ENCODE data around the gene TMEM209.
"Not testable (repeated sequence)": the region's sequence is repeated elsewhere in the genome, so short reads cannot be mapped to it uniquely, and the experiment has no call there.

TMEM209 gene

GRCh38 chr7:130218806-130219620 lies 13.8 kb upstream of the TMEM209 start:
- DNase-seq (ENCODE audit: low read depth in 2 of 2): no peak

- no peak for DNase-seq (ENCODE audit: low read depth in 2 of 2)
Observed at GRCh38 chr7:130216750-130217149, 11.5 kb upstream of the TMEM209 start.

DNA sequence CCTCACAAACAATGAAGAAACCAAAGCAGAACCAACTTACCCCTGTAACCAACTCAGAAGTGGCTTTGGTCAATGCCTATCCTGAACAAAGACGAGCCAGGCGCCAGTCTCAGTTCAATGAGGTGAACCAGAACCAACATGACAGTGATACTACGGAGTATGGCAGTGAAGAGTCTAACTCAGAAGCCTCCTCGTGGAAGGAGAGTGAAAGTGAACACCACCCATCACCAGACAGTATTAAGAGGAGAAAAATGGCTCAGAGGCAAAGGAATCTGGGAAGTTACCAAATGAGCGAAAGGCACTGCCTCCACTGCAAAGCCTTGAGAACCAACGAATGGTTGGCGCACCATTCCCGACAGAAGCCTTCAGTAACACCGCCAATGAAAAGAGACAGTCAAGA lies 10.8 kb upstream of the TMEM209 start:
- DNase-seq (ENCODE audit: low read depth in 2 of 2): no peak

DNA sequence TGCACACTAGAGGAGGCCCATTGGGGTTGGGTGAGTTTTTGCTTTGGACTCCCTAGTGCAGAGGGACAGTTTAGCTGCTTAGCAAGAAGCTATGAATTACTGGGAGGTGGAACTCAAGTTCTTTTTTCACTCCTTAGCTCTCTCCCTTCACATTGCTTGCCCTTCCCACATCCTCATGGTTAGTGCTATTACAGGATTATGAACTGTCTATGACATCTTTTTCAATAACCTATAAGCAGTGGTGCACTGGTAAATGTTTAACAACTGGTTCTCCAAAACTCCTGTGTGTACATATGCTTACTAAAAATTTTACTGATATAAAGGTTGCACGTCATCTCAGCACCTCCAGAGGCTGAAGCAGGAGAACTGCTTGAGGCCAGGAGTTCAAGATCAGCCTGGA lies 8.6 kb upstream of the TMEM209 start:
- DNase-seq (ENCODE audit: low read depth in 2 of 2): no peak

DNA sequence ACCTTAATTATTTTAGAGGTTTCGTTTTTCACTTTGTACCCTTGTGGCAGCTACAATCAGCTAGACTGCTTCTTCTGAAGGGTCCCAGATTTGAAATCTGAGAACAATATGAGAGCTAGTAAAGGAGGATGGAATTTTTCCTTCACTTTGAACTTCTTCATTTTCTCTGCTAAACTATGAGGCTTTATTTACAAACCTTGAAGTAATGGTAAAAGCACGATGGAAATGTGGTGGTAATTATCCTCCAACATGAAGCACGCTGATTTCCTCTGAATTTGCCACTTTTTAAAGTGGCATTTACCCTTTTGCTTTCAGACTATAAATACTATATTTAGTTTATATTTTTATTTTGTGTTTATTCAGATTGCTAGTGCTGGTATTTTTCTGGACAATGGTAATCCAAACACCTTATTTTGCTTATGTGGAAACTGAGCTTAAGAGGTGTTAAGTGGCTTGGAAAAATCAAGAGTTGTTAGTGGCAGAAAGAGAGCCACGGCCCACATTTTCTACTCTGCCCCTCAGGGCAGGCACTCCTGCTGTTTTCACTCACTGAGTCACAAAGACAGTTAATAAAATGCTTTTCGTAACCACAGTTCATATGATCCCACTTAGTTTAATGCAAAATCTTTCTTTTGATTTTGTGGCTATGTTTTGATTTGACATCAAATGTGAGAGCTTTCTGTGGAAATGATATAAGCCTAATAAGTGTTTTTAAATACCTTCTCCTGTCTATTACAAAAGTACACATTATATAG lies 5.2 kb upstream of the TMEM209 start:
- DNase-seq (ENCODE audit: low read depth in 2 of 2): no peak

- no peak for DNase-seq (ENCODE audit: low read depth in 2 of 2)
Observed at GRCh38 chr7:130208516-130208915, 3.3 kb upstream of the TMEM209 start.

DNA sequence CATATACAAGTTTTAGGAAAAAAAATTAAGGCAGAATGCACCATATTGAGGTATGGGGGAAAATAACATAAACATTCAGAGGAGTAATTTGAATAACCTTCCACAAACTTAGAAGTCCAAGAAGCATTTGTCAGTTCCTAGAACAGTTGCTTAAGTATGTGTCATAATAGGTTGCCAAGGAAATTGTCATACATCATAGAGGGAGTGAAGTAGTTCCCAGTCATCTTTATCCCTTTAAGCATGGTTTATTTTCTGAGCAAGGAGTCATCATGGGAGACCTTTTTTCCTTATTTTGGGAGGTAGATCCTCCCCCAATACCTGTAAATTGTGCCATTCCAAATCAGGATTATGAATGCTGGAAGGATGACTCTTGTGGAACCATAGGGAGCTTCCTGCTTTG lies 2.4 kb upstream of the TMEM209 start, which contains the start of gene SSMEM1:
Gene SSMEM1, plus strand, starts transcription at position 219 of the 400 bp plus-strand sequence. Its CDS starts 51 bp downstream, at position 270.
- no peak for DNase-seq (ENCODE audit: low read depth in 2 of 2)

GRCh38 chr7:130207033-130207432 lies 1.8 kb upstream of the TMEM209 start:
- no peak for DNase-seq (ENCODE audit: low read depth in 2 of 2)

DNA sequence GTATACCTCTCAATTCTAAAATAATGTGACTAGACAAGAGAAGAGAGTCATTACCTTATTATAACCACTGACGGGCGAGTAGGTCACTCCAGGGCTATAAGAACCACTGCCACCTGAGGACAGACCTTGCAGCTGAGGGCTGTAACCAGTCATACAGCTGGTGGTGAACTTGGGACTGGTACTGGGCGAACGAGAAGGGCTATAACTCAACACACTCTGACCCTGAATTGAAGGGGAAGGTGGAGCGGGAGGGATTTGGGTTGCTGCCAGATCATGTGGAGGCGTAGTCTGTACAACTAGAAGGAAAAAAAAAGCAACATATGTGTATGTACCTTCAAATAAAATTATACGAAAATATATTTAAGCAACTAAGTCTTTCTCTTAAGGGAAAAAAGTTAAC lies 3.4 kb downstream of the TMEM209 start:
- no peak for DNase-seq (ENCODE audit: low read depth in 2 of 2)

DNA sequence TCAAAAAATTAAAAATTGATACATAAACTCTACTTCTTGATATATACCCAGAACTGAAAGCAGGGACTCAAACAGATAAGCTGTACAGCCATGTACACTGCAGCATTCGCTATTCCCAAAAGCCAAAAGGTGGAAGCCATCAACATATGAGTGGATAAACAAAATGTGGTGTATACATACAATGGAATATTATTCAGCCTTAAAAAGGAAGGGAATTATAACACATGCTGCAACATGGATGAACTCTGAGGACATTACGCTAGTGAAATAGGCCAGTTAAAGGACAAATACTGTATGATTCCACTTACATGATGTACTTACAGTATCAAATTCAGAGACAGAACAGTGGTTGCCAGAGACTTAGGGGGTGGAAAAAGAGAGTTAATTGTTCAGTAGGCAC lies 8.1 kb downstream of the TMEM209 start:
- DNase-seq (ENCODE audit: low read depth in 2 of 2): no peak

DNA sequence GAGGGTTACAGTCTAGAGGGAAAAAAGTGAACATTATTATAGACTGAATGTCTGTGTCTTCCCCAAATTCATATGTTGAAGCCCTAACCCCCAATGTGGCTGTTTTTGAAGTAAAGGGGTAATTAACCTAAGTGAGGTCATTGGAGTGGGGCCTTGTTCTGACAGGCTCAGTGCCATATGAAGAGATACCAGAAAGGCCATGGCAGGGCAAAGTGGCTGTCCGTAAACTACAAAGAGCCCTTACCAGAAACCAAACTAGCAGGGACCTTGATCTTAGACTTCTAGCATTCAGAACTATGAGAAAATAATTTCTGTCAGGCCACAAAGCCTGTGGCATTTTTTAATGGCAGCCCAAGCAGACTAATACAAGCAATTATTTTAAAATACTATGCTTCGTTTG lies 8.7 kb downstream of the TMEM209 start:
- DNase-seq (ENCODE audit: low read depth in 2 of 2): no peak

- no peak for DNase-seq (ENCODE audit: low read depth in 2 of 2)
Observed at GRCh38 chr7:130195396-130195795, 9.8 kb downstream of the TMEM209 start.

GRCh38 chr7:130191791-130192190 lies 13.4 kb downstream of the TMEM209 start:
- no peak for DNase-seq (ENCODE audit: low read depth in 2 of 2)

DNA sequence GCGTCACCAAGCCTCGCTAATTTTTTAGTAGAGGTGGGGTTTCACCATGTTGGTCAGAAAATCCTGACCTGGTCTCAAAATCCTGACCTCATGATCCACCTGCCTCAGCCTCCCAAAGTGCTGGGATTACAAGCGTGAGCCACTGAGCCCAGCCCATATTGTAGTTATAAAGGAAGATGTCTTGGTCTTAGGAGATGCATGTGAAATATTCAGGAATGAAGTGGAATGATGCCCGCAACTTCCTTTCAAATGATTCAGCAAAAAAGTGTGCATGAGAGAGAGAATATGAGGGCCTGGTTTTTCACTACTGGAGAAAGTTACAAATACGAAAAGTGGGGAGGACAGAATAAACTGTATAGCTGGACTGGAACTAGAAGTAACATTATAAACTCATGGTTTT lies 15.9 kb downstream of the TMEM209 start:
- DNase-seq (ENCODE audit: low read depth in 2 of 2): no peak

DNA sequence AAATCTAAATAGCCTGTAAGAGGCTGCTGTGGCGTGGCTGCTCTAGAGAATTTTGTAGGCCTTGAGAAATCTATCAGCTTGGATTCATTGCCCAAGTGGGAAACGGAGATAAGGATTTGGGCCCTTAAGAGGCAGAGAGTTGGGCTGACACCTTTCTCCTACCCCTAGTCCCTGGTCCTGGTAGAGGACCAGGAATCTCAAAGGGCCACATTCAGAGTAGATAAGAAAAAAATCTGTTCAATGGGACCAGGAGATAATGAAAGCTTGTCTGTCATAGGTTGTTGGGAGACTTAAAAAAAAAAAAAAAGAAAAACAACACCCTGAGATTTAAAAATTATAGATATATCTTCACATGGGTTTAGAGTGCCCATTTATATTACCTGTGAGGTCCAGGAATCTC lies 17.8 kb downstream of the TMEM209 start:
- no peak for DNase-seq (ENCODE audit: low read depth in 2 of 2)

DNA sequence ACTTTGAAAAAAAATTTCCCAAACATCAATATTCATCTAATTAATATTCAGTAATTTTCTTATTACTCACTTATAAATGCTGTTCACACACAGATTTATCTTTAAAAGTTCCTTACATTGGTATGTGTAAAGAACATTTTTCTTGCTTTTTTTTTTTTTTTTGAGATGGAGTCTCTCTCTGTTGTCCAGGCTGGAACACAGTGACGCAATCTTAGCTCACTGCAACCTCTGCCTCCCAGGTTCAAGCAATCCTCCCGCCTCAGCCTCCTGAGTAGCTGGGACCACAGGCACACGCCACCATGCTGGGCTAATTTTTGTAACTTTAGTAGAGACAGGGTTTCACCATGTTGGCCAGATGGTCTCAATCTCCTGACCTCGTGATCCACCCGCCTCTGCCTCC lies 20.9 kb downstream of the TMEM209 start:
- DNase-seq (ENCODE audit: low read depth in 2 of 2): not testable (repeated sequence)

DNA sequence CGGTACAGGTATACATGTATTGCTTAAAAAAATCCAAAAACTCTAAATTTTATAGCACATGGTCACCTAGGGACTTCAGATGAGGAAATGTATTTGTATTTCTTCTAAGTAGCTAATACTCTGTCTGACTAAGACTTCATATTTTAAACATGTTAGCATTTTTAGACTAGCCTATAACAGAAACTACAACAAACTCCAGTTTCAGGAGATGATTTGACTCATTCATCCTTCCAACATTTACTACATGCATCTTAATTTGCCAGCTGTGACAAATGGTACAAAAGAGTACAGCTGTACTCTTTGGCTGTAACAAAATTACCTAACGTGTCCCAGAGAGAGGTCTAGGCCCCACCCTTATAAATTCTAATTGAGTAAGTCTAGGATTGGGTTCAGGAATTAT lies 22.2 kb downstream of the TMEM209 start:
- no peak for DNase-seq (ENCODE audit: low read depth in 2 of 2)

GRCh38 chr7:130181263-130181605 lies 24.0 kb downstream of the TMEM209 start:
- DNase-seq (ENCODE audit: low read depth in 2 of 2): no peak

GRCh38 chr7:130180571-130181262 lies 24.5 kb downstream of the TMEM209 start:
- no peak for DNase-seq (ENCODE audit: low read depth in 2 of 2)

GRCh38 chr7:130179631-130180030 lies 25.6 kb downstream of the TMEM209 start:
- DNase-seq (ENCODE audit: low read depth in 2 of 2): no peak

DNA sequence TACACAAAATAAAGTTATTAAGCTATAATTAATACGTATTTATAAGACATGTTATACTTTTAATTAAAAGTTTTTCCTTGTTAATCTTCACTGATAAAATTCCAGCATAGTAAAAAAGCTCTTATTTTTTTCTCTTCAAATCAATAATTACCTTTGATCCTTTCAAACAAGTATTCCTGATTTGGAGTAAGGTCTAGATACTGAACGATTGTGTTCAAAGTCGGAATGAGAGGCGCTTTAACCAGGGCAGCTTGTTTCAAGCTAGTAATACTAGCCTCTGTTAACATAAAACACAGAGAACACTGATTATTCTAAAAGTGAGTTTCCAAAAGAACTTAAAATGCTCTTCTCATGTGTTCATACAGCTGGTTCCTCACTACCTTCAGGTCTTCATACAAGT lies 27.0 kb downstream of the TMEM209 start:
- DNase-seq (ENCODE audit: low read depth in 2 of 2): no peak

- DNase-seq (ENCODE audit: low read depth in 2 of 2): no peak
Observed at GRCh38 chr7:130174237-130174959, 30.8 kb downstream of the TMEM209 start.

Data from stimulated activated CD8-positive, alpha-beta memory T cell treated with anti-CD3 and anti-CD28 coated beads, Interleukin-15, amount 100 ng/mL, for 4 hours (primary cell).